ENCODE data around the gene RALB. TPM values are rescaled to one million over a fixed set of nuclear protein-coding genes. Genes with fewer than 3 reads are reported as not detected.

The RALB gene
- polyA plus RNA-seq, 2 of the 4 experiments (the other 2 are of a cell fraction) = 72.9 to 76.5 TPM

- no peak for TF ChIP-seq FOXS1 (CRISPR knock-in tag; IDR thresholded peaks at IDR 0.05)
These were observed 27.7 kb upstream of the RALB start (continued) for GRCh38 chr2:120224735-120225548.

GRCh38 chr2:120225549-120226065, 27.0 kb upstream of the RALB start:
- 74% methylated on average over 6 of the region's 9 CpGs for WGBS (ENCODE audit: missing lambda C conversion rate)
- no peaks in the 10 kb centered on the region for H3K9me3 ChIP-seq
- TF ChIP-seq FOSB (CRISPR knock-in tag; IDR thresholded peaks at IDR 0.05) (no peak), HOXB5 (CRISPR knock-in tag; IDR thresholded peaks at IDR 0.05) (no peak), PBX3 (IDR thresholded peaks at IDR 0.05) (no peak), EP300 (IDR thresholded peaks at IDR 0.05) (no peak), RAD21 (conservative IDR thresholded peaks at IDR 0.05 in 1 of 2, IDR thresholded peaks at IDR 0.05 in 1 of 2) (no peak), FOXS1 (CRISPR knock-in tag; IDR thresholded peaks at IDR 0.05) (no peak), KDM1A (IDR thresholded peaks at IDR 0.05; ENCODE audit: low read depth) (no peak), KDM5A (IDR thresholded peaks at IDR 0.05) (no peak), ZNF302 (CRISPR knock-in tag; IDR thresholded peaks at IDR 0.05) (no peak), RCOR1 (IDR thresholded peaks at IDR 0.05; ENCODE audit: low read depth, low read length) (no peak), ZC3H11A (IDR thresholded peaks at IDR 0.05) (no peak), CBX2 (IDR thresholded peaks at IDR 0.05; ENCODE audit: borderline replicate concordance, low read depth) (no peak), ELK1 (IDR thresholded peaks at IDR 0.05; ENCODE audit: low read depth, low read length) (no peak), ATOH8 (CRISPR knock-in tag; IDR thresholded peaks at IDR 0.05; ENCODE audit: low read depth) (no peak)
- no peak for FAIRE-seq
- peaks cover 30% of the 10 kb centered on the region for H3K4me1 ChIP-seq
- ChIA-PET CTCF (interaction anchor here (1.3 to 1.4 kb wide), 4 partner anchors 19 to 30 kb away, joined by 3 read pairs; no protein-coding TSS in a partner anchor), POLR2A (no interaction called here)
- H3K4me3 ChIP-seq = no peak overlapping the region
- H3K27ac ChIP-seq = no peak overlapping the region
- H3K4me2 ChIP-seq = no peak overlapping the region
- no peak for DNase-seq (ENCODE audit: low read depth in 1 of 2, low spot score in 1 of 2)
- no peak for ATAC-seq

- CTCF ChIA-PET = interaction anchor here (0.6 to 3.4 kb wide), 5 partner anchors 18 to 87 kb away, joined by 3 to 20 read pairs (median 3); no protein-coding TSS in a partner anchor
- ATAC-seq = no peak
- peaks cover 32% of the 10 kb centered on the region for H3K4me1 ChIP-seq
These were observed 26.3 kb upstream of the RALB start for GRCh38 chr2:120226316-120226715.

More at GRCh38 chr2:120226316-120226715, 26.3 kb upstream of the RALB start:
- H3K4me2 ChIP-seq = no peak overlapping the region
- 78% methylated on average over 9 of the region's 9 CpGs for WGBS (ENCODE audit: missing lambda C conversion rate)
- H3K27ac ChIP-seq = no peak overlapping the region
- TF ChIP-seq SREBF2 (IDR thresholded peaks at IDR 0.05) (no peak), FOSL2 (IDR thresholded peaks at IDR 0.05) (no peak), FOSL2 (CRISPR knock-in tag; IDR thresholded peaks at IDR 0.05) (no peak), NR3C1 (IDR thresholded peaks at IDR 0.05) (no peak), JUNB (IDR thresholded peaks at IDR 0.05) (no peak), REST (IDR thresholded peaks at IDR 0.05) (no peak), ESRRA (IDR thresholded peaks at IDR 0.05; ENCODE audit: borderline replicate concordance, low read length) (no peak), HOXB5 (CRISPR knock-in tag; IDR thresholded peaks at IDR 0.05) (no peak), ZFP36 (IDR thresholded peaks at IDR 0.05; ENCODE audit: borderline replicate concordance, partially characterized antibody) (no peak), MAFK (IDR thresholded peaks at IDR 0.05; ENCODE audit: partially characterized antibody) (no peak), JUN (IDR thresholded peaks at IDR 0.05) (no peak), HOXA7 (CRISPR knock-in tag; IDR thresholded peaks at IDR 0.05) (no peak), EHF (CRISPR knock-in tag; IDR thresholded peaks at IDR 0.05) (no peak), MAX (IDR thresholded peaks at IDR 0.05) (no peak), CEBPB (IDR thresholded peaks at IDR 0.05) (no peak), RFX5 (IDR thresholded peaks at IDR 0.05) (no peak), ZC3H11A (IDR thresholded peaks at IDR 0.05) (no peak), GATA3 (IDR thresholded peaks at IDR 0.05; ENCODE audit: borderline replicate concordance) (no peak)
- no peaks in the 10 kb centered on the region for H3K9me3 ChIP-seq
- DNase-seq (ENCODE audit: low read depth in 1 of 2, low spot score in 1 of 2) (no peak), FAIRE-seq (no peak)
- H3K4me3 ChIP-seq = no peak overlapping the region
- POLR2A ChIA-PET = no interaction called here

All from A549 (cell line).